GM19467 (cell line): ENCODE data around the gene ALS2CL.

Experiments
- ATAC-seq: cut with Tn5 transposase; IDR thresholded peaks from one replicate; pipeline ENCODE4 v1.9.1; 2021; ENCODE audit warnings: mild to moderate bottlenecking, moderate library complexity; ENCODE audit not compliant: unreplicated experiment

ALS2CL gene

DNA sequence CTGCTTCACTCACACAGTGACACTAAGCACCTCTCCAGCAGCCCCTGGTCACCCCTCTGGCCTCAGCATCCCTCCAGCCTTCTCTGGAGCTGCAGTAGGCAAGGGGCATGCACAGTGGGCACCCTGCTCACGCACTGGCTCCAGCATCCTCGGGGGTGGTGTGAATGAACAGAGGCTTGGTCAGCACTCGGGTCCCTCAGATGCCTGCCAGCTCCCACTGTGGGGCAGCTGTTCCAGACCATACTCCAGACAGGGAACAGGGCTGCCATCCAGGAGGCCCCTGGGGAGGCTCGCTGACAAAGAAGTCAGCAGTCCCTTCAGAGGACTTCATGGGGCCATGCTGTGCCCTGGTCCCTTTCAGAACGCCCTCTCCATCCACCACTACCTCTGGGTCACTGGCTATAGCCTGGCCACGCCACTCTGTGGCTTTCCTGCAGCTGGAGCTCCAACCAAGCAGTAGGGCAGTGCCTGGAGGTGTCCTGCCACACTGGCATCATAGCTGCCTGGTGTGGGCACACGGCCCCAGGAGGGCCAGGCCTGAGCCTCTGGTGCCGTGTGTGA lies 26.3 kb downstream of the ALS2CL start:
- ATAC-seq, result no peak

DNA sequence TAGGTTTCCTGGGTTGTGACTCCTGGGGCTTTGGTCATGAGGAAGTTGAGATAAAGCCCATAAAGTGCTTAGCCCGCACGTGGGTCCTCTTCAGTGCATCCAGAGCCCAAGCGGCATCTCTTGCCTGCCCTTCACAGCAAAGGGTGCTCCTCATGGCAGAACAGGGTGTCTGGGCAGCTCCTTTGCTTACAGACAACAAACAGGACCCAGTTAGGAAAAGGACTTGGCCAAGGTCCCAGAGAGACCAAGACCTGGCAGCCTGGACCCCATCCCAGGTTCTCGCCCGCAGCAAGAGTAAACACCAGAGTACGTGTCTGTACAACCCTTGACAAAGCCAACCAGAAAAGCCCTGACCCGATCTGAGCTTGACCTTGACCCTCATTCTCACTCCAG lies 27.0 kb downstream of the ALS2CL start:
- ATAC-seq, result no peak

DNA sequence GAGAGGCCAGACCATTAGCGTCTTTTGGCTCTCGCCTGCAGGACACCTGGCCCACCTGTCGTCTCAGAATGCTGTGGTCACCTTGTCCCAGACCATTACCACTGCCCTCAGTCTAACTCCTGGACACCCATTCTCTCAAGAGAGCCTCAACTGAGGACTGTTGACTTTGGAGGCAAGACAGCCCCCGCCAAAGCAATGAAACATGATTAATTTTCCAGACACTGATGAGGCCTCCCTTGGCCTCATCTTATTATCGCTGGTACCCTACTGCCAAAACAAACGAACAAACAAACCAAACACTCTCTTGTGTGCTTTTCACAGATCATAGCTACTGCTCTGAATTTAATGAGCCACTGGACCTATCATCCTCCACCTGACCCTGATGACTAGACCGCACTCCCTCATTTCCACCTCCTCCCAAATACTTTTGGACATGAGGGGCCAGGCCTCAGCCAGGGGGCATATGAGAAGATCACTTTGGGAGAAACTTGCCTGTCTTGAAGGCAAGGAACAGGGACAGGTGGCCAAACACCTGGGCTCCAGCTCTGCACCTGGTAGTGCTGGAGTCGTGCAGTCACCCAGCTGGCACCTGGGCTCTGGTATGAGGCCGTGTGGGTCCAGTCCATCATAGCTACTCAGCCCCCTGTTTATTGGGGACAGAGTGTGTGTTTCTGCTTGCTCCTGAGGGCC lies 27.6 kb downstream of the ALS2CL start:
- ATAC-seq, result no peak

DNA sequence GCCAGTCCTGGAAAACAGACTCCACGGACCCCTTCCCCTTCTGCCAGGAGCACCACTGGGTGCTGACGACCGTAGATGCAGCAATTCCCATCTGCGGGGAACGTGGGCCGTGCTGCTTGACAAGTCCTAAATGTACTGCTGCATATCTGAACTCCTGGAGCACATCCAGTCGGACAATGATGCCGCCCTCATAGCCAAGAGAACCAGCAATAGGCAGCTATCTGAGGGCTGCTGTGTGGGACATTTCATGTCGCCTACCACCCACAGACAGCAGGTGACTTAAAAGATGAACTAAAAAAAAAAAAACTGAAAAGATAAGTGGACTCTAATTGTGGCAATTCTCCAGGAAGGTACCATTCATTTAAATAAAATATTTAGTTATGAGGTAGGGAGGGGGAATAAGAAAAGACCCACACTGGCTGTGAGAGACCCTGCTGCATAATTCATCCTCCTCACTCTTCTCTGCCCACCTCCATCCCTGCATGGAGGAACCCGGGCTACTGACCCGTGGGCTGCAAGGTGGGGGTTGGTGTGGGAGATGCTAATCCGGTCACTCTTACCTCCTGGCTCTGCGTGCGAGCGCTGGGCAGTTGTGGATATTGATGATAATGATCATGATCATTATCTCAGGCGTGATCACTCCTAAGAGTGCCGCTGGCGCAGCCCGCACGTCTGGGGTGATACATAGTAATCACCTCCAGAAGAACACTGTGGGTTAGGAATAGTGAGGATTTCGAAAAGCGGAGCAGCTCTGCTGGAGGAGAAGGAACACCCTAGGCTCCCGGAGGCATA lies 28.3 kb downstream of the ALS2CL start:
- ATAC-seq, result no peak

DNA sequence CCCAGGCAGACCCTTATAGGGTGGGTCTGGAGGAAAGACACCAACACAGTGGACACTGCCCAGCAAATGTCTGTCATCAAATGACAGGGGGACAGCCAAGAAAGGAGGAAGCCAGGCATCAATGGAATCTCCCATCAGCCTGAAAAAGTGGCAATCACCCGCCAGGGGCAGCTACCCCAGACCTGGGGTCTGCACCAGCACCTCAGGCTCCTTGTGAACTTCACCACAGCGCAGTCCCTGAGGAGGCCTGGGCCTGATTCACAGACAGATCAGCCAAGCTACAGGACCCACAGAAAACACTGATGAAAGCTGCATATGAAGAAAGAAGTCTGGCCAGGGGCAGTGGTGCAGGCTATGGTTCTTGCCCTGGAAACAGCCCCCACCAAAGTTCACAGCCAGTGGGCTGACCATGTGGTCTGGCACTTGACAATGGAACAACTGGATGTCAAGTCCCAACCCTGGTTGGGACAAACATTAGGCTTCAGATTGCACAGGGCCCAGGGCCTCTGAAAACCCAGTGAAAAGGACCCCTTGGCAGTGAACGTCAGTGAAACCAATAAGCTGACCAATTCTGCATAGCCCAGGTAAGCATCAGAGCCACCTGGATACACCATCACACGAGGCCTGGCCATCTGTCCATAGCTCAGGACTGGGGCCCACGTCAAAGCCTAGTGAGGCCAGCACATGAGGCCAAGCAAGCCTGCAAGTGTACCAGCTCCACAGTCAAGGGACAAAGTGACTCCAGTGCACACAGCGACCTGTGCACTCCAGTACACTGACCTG lies 29.1 kb downstream of the ALS2CL start:
- no peak for ATAC-seq

DNA sequence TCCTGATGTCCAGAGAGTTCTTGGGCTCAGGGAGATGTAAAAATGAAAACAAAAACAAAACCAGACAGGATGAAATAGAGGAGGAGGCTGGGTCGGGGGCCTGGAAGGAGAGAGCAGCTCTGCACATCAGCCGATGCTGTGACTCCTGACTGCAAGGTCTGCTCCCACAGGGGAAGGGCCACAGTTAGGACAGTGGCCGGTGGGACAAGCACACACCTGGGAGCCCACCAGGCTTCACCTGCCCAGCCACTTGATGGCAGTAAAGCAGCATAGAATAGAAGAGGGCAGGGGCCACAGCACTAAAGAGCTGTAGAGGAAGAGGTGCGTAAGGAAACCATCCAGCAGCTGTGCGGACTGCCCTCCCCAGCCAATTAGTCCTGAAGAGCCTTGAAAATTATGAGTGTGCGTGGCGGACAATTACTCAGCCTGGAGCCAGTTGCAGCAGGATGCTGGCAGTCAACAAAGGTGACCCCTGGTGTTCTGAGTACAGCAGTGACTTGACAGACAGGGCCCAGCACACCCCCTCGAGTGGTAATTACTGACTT lies 29.8 kb downstream of the ALS2CL start:
- no peak for ATAC-seq

DNA sequence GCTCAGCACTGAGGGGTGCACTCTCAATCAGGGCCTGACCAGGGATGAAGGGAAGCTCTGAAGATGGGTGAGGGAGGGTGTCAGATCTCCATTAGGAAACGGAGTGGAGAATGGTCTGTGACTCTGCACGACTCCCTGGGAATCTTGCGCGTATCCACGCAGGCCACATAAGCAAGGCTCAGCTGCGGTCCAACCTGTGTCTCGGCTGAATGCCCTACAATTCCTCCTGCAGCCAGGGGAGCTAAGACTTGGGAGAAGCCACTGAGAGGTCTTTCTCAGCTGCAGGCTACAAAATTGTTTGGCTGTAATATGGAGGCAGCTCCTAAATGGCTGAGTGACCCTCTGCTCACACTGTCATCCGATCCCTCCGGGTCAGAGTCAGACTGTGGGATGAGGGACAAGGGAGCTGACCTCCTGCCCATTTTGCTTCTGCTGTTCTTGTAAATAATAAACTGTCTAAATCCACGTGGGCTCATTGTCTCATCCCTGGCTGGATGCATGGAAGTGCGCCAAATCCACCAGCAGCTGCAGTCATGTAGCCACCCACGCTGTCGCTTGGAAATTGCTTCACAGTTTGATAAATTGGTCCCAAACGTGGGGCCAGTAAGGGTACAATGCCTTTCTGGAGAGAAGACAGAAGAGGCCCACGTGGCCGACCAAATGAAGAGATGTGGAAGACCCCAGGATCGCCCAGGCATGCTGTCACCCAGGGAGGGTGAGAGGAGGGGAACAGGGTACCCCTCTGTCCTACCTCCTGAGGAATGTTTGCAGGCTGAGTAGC lies 30.5 kb downstream of the ALS2CL start:
- ATAC-seq, result no peak

DNA sequence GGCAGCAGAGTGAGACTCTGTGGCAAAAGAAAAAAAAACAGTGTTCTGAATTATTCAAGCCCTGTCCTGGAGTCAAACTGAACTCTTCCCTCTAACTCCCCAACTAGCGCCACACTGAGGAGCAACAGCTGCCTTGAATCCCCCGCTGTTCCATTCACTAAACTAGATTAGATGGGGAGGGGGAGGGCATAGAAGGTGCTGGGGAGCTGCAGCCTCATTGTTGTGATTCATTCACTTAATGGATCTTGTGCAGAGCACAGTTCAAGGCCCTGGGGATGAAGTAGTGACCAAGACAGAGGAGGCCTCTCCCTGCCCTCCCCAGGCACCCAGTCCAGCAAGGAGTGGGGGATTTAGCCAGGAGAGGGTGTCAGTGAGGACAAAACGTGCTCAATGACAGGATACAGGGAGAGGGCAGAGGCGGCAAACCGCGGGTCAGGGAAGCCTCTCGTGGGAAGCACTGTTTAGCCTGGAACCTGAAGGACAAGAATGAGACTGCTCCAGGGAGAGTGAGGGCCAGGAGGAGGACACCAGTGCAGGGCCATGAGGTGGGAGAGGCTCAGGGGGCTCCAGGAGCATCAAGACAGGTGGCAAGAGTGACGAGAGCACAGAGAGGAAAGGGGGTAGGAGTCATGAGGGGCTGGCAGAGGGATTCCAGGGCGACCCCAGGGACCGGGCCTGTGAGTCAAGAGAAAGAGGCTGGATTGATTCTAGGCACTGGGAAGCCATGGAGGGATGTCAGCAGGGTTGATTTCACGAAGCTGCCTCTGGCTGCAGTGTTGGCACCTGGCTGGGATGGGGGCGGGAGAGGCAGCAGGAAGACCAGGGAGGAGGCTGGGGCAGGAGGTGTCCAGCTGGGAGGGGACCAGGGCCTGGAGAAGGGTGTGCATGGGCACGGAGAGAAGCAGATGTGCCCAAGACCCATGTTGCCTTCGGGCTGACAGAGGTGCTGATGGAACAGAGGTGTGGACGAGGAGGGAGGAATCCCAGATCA lies 31.4 kb downstream of the ALS2CL start:
- ATAC-seq, result no peak

DNA sequence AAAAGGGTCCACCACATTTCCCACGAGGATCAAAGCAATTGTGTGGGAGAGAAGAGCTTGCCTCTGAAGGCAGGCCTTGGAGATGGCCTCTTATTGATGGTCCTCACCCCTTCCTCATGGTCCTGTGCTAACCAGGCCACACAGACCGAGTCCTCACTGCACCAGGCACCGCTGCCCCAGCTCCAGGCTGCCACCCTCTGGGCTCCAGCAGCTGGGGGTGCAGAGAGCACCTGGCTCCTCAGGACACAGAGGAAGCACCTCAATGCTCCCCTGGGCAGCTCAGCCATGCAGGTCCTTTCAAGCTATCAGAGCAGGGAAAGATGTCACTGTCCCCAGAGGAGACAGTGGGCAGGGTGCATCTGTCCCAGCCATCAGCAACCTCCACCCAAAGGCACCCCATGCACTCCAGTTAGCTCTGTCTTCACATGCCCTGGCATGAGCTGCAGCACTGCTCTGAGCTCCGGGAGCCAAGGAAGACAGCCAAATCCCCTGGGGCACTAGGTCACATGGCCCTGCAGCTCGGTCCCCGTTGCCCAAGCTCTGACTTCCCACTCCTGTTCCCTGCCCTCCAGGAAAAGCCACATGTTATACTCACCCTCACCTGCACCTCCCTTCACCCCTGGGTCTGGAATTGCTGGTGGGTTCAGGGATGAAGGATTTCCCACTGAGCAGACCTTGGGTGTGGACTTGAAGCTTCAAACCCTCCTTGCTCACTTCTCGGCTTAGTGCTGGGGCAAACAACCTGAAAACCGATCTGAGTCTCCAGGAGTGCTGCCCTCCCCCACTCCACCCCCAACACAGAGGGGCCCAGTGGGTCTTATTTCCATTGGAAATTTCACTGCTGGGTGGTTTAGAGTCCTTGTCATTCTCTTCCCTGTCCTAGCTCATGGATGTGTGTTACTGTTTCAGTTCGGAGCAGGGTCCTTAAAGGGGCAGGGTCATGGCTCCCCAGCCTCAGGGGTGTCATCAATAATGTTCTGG lies 32.6 kb downstream of the ALS2CL start:
- no peak for ATAC-seq

DNA sequence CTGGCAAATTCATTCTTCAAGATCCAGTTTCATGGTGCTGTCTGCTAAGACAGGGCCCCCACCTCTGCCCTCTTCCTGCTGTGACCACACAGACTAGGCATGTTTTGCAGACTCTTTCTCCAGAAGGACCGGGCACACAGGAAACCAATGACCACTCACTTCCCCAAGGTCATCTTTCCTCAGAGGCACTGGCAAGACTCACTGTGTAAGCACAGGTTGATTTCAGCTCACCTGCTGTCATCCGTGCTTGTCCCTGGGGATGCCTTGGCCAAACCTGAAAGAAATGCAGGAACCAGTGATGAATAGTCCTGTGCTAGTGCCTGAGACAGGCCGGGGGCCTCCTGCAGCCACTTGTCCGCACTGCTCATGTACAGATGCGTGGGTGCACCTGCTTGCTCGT lies 33.5 kb downstream of the ALS2CL start:
- ATAC-seq, result no peak

DNA sequence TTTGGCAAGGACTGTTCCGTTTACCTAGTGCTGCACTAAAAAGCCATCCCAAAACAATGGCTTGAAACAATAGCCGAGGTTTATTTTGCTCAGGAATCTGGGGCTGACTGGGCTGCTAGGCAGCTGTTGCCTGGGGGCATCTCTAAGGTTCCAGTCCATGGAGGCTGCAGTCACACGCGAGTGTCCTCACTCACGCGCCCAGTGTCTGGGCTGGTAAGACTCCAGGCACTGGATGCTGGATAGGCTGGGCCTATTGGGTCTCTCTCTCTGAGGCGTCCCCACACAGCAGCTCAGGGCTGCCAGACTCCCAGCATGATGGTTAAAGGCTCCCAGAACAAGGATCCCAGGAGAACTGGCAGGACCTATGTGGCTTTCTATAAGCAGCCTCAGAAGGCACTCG lies 34.2 kb downstream of the ALS2CL start:
- no peak for ATAC-seq

DNA sequence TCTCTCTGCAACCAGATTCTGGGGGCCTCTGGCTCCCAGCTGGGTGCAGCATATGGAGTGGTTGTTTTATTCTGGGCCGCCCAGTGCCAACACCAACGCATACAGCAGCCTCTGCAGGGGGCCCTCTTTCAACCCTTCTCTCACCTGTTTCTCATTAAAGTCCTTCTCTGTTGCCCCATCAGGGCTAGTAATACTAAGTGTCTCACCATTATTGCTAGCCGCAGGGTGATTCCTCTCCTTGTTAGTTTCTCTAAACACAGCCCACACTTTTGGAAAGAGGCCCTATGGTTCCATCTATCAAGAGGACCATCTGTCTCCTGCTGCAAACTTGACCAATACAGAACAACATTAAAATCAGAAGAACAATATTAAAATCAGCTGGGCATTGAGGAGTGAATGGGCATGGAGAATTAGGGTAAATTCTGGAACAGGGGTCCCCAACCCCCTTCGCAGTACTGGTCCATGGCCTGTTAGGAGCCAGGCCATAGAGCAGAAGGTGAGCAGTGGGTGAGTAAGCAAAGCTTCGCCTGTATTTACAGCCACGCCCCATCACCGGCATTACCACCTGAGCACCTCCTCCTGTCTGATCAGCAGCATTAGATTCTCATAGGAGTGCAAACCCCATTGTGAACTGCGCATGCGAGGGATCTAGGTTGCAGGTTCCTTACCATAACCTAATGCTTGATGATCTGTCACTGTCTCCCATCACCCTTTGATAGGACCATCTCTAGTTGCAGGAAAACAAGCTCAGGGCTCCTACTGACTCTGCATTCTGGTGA lies 36.5 kb downstream of the ALS2CL start:
- ATAC-seq, result no peak

DNA sequence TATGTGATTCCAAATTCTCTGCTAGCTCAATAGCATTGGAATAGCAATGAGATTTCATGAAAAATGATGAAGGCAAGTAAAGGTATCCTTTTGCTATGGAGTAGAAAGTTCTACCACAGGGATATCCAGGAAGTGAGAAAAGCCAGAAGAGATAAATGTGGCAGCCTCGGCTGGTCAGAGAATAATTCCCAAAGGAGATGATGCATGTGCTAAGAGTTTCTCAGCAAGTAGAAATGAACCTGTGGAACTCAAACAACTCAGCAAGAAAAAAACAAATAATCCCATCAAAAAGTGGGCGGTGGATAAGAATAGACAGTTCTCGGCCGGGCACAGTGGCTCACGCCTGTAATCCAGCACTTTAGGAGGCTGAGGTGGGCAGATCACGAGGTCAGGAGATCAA lies 38.2 kb downstream of the ALS2CL start:
- no peak for ATAC-seq

DNA sequence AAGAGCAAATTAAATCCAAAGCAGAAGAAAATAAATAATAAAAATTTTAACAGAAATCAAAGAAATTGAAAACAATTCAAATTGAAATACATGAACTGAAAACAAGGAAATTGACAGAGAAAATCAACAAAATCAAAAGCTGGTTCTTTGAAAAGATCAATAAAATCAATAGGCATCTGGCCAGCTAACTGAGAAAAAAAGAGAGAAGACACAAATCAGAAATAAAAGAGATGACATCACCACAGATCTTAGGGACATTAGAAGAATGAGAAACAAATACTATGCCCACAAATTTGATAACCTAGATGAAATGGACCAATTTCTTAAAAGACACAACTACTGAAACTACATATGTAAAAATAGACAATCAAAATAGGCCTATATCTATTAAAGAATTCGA lies 42.4 kb downstream of the ALS2CL start:
- no peak for ATAC-seq

DNA sequence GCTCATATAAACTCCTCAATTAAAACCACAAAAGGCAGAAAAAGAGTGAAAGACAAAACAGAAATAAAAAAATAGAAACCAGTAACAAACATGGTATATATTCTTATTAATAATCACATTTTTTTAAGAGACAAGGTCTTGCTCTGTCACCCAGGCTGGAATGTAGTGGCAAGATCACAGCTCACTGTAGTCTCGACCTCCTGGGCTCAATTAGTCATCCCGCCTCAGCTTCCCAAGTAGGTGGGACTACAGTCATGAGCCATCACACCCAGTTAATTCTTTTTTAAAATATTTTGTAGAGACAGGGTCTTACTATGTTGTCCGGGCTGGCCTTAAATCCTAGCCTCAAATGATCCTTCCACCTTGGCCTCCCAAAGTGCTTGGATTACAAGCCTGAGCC lies 44.0 kb downstream of the ALS2CL start:
- no peak for ATAC-seq

DNA sequence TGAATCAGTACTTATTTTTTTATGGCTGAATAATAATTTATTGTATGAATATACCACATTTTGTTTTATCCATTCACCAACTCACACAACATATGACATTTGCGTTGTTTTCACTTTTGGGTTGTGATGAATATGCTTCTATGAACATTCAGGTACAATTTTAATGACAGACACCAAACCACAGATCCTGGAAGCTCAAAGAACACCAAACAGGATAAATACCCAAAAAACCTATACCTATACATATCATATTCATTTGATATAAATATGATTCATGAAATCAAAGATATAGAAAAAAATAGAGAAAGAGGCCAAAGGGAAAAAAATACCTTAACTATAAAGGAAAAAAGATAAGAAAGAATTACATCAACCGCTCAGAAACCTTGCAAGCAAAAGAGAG lies 45.4 kb downstream of the ALS2CL start:
- ATAC-seq, result no peak

DNA sequence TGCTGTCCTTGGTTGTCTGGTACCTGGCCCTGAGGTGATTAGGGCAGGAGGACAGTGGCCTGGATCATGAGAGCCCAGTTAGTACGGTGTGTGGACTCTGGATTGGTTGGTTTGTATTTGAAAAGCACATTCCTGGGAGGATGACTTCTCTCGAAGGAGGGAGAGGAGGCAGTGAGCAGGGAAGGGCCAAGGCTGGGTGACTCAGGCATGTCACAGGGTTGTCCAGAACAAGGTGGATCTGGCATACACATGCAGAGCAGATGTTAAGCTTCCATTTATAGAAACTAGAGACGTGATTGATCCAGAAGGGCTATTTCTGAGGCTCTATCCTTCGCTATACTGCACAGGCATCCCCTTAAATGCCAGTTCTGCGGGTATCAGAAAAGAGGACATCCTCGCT lies 46.8 kb downstream of the ALS2CL start:
- ATAC-seq, result no peak
